K562 (cell line): Measurements from ENCODE around the gene PIWIL1. TPM values are rescaled to one million over a fixed set of nuclear protein-coding genes. Genes with fewer than 3 reads are reported as not detected.

Experiments
- ATAC-seq: fragments of 200-7000 bp; cut with Tn5 transposase; 3 replicates; pipeline ENCODE4 v1.9.1; 2020; ENCODE audit warnings: moderate library complexity
- Bru-seq: library from RNA; stranded (reverse); fragments of 400-500 nt; gene quantifications from one replicate; lab custom pipeline; 2021; lab: Mats Ljungman, UMichigan
- BruChase-seq, 2 experiments: library from RNA; stranded (reverse); fragments of 400-500 nt; gene quantifications; one replicate each; lab custom pipeline; 2021; lab: Mats Ljungman, UMichigan
- BruUV-seq: library from RNA; stranded (reverse); fragments of 400-500 nt; replicated peaks from 2 replicates; lab custom pipeline; 2021; lab: Mats Ljungman, UMichigan
- CTCF ChIA-PET: fragments of 300-600 bp; formaldehyde crosslinking; extraction: SDS; loops from one replicate; lab custom pipeline; 2021; ENCODE audit warnings: low intra/inter-chr PET ratio; lab: Yijun Ruan, JAX
- POLR2A ChIA-PET: fragments of 300-600, 350-650 bp; sonication (Branson Sonifier 250); formaldehyde crosslinking; extraction: SDS; loops from one replicate; lab custom pipeline; 2021; ENCODE audit warnings: antibody characterized with exemption, inconsistent platforms; lab: Yijun Ruan, JAX
- DNase-seq, 4 experiments: peaks; one replicate each; pipeline versions ENCODE4 v3.0.0 to v3.0.0-alpha.2; 2011 to 2018; ENCODE audit warnings: low spot score in 3 of 4, mixed read lengths in 3 of 4; ENCODE audit errors: extremely low read depth in 1 of 4
- FAIRE-seq: peaks from 2 replicates; lab custom pipeline; 2011; peaks lifted over from hg19 to GRCh38; lab: Jason Lieb, UNC
- H2AFZ ChIP-seq: 2 replicates; pipeline ENCODE4 v1.6.0; 2011; ENCODE audit warnings: low read depth, low read length, control low read depth, inconsistent platforms
- H3K27ac ChIP-seq: fragments of 200-600 bp; 3 replicates; pipeline ENCODE4 v1.8.0; 2011; ENCODE audit warnings: low read depth, mild to moderate bottlenecking, control low read depth, inconsistent platforms, low read length, moderate library complexity, mixed read lengths; ENCODE audit errors: extremely low read depth
- H3K27me3 ChIP-seq, 2 experiments: fragments of 300-600 bp in 1 of 2; 2 replicates in 1 of 2; 3 replicates in 1 of 2; pipeline versions ENCODE4 v1.6.0 to v1.8.0; 2011; ENCODE audit warnings: inconsistent platforms in 2 of 2, low read length in 2 of 2, mild to moderate bottlenecking in 1 of 2, mixed read lengths in 1 of 2, moderate library complexity in 1 of 2; ENCODE audit not compliant: control insufficient read depth in 2 of 2, insufficient read depth in 2 of 2
- H3K36me3 ChIP-seq: fragments of 300-600 bp; 3 replicates; pipeline ENCODE4 v1.8.0; 2011; ENCODE audit warnings: mild to moderate bottlenecking, low read length, inconsistent platforms; ENCODE audit not compliant: control insufficient read depth, insufficient read depth
- H3K4me1 ChIP-seq, 2 experiments: fragments of 200-600 bp in 1 of 2; replicated peaks in 1 of 2; 2 replicates in 1 of 2; 3 replicates in 1 of 2; pipeline versions ENCODE4 v1.5.1 to v1.8.0; 2011; ENCODE audit warnings: inconsistent platforms in 2 of 2, low read length in 2 of 2, mild to moderate bottlenecking in 1 of 2, mixed read lengths in 1 of 2, moderate library complexity in 1 of 2; ENCODE audit not compliant: control insufficient read depth in 2 of 2, insufficient read depth in 2 of 2
- H3K4me2 ChIP-seq: 2 replicates; pipeline ENCODE4 v1.6.1; 2011; ENCODE audit warnings: low read length, control low read depth, inconsistent platforms, mixed read lengths; ENCODE audit not compliant: insufficient read depth
- H3K4me3 ChIP-seq: fragments of 200-600 bp; sonication (generic), shearing (Covaris generic); 2 replicates; pipeline ENCODE4 v1.5.1; 2016; ENCODE audit warnings: control low read depth, inconsistent platforms
- H3K79me2 ChIP-seq: fragments of 200-600 bp; 3 replicates; pipeline ENCODE4 v1.8.0; 2011; ENCODE audit warnings: low read length, inconsistent platforms; ENCODE audit not compliant: control insufficient read depth, insufficient read depth
- H3K9ac ChIP-seq, 2 experiments: 2 replicates each; pipeline versions ENCODE4 v1.6.0 to v1.6.1; 2011; ENCODE audit warnings: low read depth in 2 of 2, low read length in 2 of 2, control low read depth in 1 of 2, inconsistent platforms in 1 of 2, mild to moderate bottlenecking in 1 of 2, mixed read lengths in 1 of 2; ENCODE audit not compliant: insufficient read depth in 1 of 2
- H3K9me1 ChIP-seq: one replicate; pipeline ENCODE4 v1.6.0; 2011; ENCODE audit warnings: inconsistent platforms, mild to moderate bottlenecking, low read length, moderate library complexity; ENCODE audit not compliant: control insufficient read depth, insufficient read depth
- H3K9me3 ChIP-seq: replicated peaks from 2 replicates; pipeline ENCODE4 v1.5.1; 2011; ENCODE audit warnings: low read depth, low read length, inconsistent platforms; ENCODE audit not compliant: control insufficient read depth, insufficient read depth
- H4K20me1 ChIP-seq: replicated peaks from 2 replicates; pipeline ENCODE4 v1.6.1; 2011; ENCODE audit warnings: low read length, inconsistent platforms, mixed read lengths; ENCODE audit not compliant: control insufficient read depth, insufficient read depth
- BHLHE40 ChIP-seq: IDR thresholded peaks from 2 replicates; pipeline ENCODE4 v1.6.1; 2011; ENCODE audit warnings: low read length, improper control_type of control experiment
- E4F1 ChIP-seq: fragments of 250-450 bp; sonication (Bioruptor Pico); IDR thresholded peaks from 2 replicates; pipeline ENCODE4 v1.5.0; 2021; ENCODE audit warnings: mild to moderate bottlenecking, borderline replicate concordance
- STAT5B ChIP-seq: fragments of 250-450 bp; sonication (Bioruptor Pico); IDR thresholded peaks from 2 replicates; pipeline ENCODE4 v1.8.0; 2021; ENCODE audit warnings: mild to moderate bottlenecking, inconsistent platforms
- ZC3H8 ChIP-seq: fragments of 450-650 bp; IDR thresholded peaks from 2 replicates; pipeline ENCODE4 v1.6.1; 2017
- ZNF324 ChIP-seq: fragments of 250-450 bp; sonication (Bioruptor Pico); IDR thresholded peaks from 2 replicates; pipeline ENCODE4 v1.4.0; 2020; ENCODE audit warnings: mild to moderate bottlenecking
- WGBS: fragments of 100-300 bp; shearing (Covaris generic); methylation state at CpG from one replicate; pipeline ENCODE4 v1.1.6; 2016; ENCODE audit warnings: low coverage, mixed read lengths; ENCODE audit not compliant: insufficient coverage; ENCODE audit errors: missing lambda C conversion rate; 5-methylcytosine and 5-hydroxymethylcytosine counted together
- in situ Hi-C: fragments of 300-500 bp; cut with MboI; formaldehyde crosslinking; loops from 4 replicates; pipeline ENCODE4 v1.15.0; 2018; ENCODE audit warnings: inconsistent platforms, mixed read lengths
- intact Hi-C: fragments of 100-400 bp; cut with micrococcal nuclease; formaldehyde crosslinking; loops from 2 replicates; pipeline ENCODE4 v1.14.2; 2022
- long read RNA-seq, 3 experiments: library from polyadenylated mRNA in 2 of 3; library from RNA in 1 of 3; unstranded in 2 of 3; stranded (forward) in 1 of 3; transcript quantifications; one replicate each; pipeline ENCODE4 v2.0.0, GENCODE V29; 2019 to 2022
- polyA minus RNA-seq, 3 experiments: library from RNA; depleted of rRNA, polyadenylated mRNA; stranded (reverse); fragments of >200 nt; gene quantifications; 2 replicates each; pipeline ENCODE4 v1.2.3, GENCODE V29; 2011
- polyA plus RNA-seq, 8 experiments: library from polyadenylated mRNA; depleted of rRNA in 4 of 8; stranded (reverse) in 5 of 8; unstranded in 3 of 8; fragments of >200 nt; fragmentation: Nextera tagmentation in 2 of 8; fragmentation: Illumina TruSeq in 1 of 8; extraction: Ambion mirVana in 2 of 8; extraction: Trizol in 1 of 8; gene quantifications; 2 replicates each; pipeline versions ENCODE4 v1.2.1 to v1.2.3, GENCODE V29; 2011 to 2014; ENCODE audit warnings: inconsistent platforms in 1 of 8, missing spikeins in 1 of 8
- total RNA-seq, 7 experiments: library from RNA; depleted of rRNA in 6 of 7; stranded (reverse); fragments of >200 nt in 6 of 7; fragmentation: Illumina TruSeq in 2 of 7; extraction: Trizol in 2 of 7; gene quantifications; 2 replicates each; pipeline versions ENCODE4 v1.2.1 to v1.2.3, GENCODE V29; 2011 to 2021; ENCODE audit warnings: low replicate concordance in 1 of 7
- TF ChIP-seq, protein P1 (sequence below): fragments of 450-650 bp; formaldehyde crosslinking; IDR thresholded peaks from 2 replicates; pipeline ENCODE4 v1.4.0; 2022; ENCODE audit warnings: mild to moderate bottlenecking, moderate library complexity
- TF ChIP-seq, protein P2 (sequence below): sonication (generic); formaldehyde crosslinking; IDR thresholded peaks from 2 replicates; pipeline ENCODE4 v1.8.0; 2023; ENCODE audit warnings: mild to moderate bottlenecking, missing genetic modification reagents
- TF ChIP-seq, protein P3 (sequence below), 2 experiments: fragments of 450-650 bp; IDR thresholded peaks; 2 replicates each; pipeline ENCODE4 v1.6.1; 2016

PIWIL1 gene
- not detected in 2 replicates for total RNA-seq (2011; cell fraction: chromatin; rRNA removed; ENCODE audit: low replicate concordance)
- total RNA-seq (2011; cell fraction: nucleolus; rRNA removed): not detected in 2 replicates
- total RNA-seq (2011; cell fraction: nucleoplasm; rRNA removed): not detected in 2 replicates
- total RNA-seq (2014; rRNA removed) (not detected in 2 replicates), total RNA-seq (2014; rRNA removed; fragmentation: Illumina TruSeq; extraction: Trizol) (not detected in 2 replicates), total RNA-seq (2015; rRNA removed; fragmentation: Illumina TruSeq; extraction: Trizol) (not detected in 2 replicates), total RNA-seq (2021) (not detected in 2 replicates), polyA plus RNA-seq (2011; rRNA removed) (not detected in 2 replicates), polyA plus RNA-seq (2014; fragmentation: Illumina TruSeq; extraction: Trizol) (not detected in 2 replicates), polyA plus RNA-seq (2014; fragmentation: Nextera tagmentation; extraction: Ambion mirVana) (not detected), polyA plus RNA-seq (2014; rRNA removed) (not detected in 2 replicates), polyA minus RNA-seq (2011; rRNA and poly(A)+ RNA removed) (not detected in 2 replicates), Bru-seq, nascent RNA (not detected), BruChase-seq, experiment 1, labeled RNA remaining after a 2-hour chase (not detected), BruChase-seq, experiment 2, labeled RNA remaining after a 6-hour chase (not detected)
- polyA plus RNA-seq (2011; cell fraction: cytosol; rRNA removed): not detected in 2 replicates
- not detected in 2 replicates for polyA plus RNA-seq (2011; cell fraction: nucleus; rRNA removed)
- polyA plus RNA-seq (2012): not detected in 2 replicates
- not detected in 2 replicates for polyA minus RNA-seq (2011; cell fraction: cytosol; rRNA and poly(A)+ RNA removed)
- not detected in 2 replicates for polyA minus RNA-seq (2011; cell fraction: nucleus; rRNA and poly(A)+ RNA removed)
- long read RNA-seq, experiment 1: 0 reads
- long read RNA-seq, experiment 2: 0 reads
- long read RNA-seq, experiment 3: 0 reads

DNA sequence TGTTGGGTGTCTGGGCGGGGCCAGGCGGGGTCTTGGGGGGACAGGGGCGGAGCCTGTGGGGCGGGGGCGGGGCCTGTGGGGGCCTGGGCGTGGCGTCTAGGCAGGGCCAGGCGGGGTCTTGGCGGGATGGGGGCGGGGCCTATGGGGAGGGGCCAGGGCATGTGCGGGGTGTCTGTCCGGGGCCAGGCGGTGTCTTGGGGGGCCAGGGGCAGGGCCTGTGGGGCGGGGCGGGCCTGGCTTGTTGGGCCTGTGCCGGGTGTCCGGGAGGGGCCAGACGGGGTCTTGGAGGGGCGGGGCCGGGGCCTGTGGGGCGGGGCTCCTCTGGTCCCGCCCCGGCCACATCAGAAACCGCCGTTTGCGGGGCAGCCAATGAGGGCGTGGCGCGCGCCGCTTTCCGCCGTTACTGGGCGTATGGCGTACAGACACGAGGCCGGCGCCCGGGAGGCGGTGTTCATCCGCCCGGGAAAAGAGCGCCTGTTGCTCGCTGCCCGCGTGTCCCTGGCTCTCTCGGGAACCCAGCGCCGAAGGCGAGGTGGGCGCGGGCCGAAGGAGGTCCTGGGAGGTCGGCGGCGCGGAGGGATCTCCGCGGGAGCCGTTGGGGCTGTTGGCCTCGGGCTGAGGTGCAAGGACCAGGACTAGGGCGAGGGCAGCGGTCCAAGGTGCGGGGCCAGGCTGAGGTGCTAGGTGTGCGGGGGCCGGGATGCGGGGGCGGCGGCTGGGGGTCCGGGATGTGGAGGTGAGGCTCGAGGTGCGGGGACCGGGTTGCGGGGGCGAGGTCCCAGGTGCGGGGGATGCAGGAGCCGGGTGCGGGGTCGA lies at the start of gene PIWIL1:
Gene PIWIL1 (plus strand): TSS at position 400 of the 816 bp plus-strand sequence. CDS start 4,705 bp downstream, outside the sequence.
- Histone ChIP-seq H2AFZ (no peak within 1 kb of the TSS), H4K20me1 (no peaks in the 10 kb centered on the region), H3K36me3 (no peaks in the 10 kb centered on the region), H3K27ac (no peak within 1 kb of the TSS), H3K9ac (no peak within 1 kb of the TSS), H3K9me3 (no peaks in the 10 kb centered on the region), H3K27me3 (peaks cover 0 to 15% of the 10 kb centered on the region in 2 experiments; a peak in 1 of 5 replicates), H3K9me1 (no peaks in the 10 kb centered on the region), H3K79me2 (no peaks in the 10 kb centered on the region), H3K4me3 (no peak within 1 kb of the TSS), H3K4me1 (peaks cover 0 to 3% of the 10 kb centered on the region in 2 experiments; a peak in 2 of 5 replicates), H3K4me2 (no peak within 1 kb of the TSS)
- ATAC-seq: peak; percentile 53; the same call in 2 of the 3 replicates
- CTCF ChIA-PET: no interaction called here
- POLR2A ChIA-PET: no interaction called here
- in situ Hi-C loops (no loop called here), intact Hi-C loops (loop anchor here (5.0 kb wide), 1 partner anchor 290 kb away; no protein-coding TSS in a partner anchor)
- no TSS peak for BruUV-seq
- 67% methylated on average over 15 of the region's 79 CpGs for WGBS
- TF ChIP-seq, protein P1, sequence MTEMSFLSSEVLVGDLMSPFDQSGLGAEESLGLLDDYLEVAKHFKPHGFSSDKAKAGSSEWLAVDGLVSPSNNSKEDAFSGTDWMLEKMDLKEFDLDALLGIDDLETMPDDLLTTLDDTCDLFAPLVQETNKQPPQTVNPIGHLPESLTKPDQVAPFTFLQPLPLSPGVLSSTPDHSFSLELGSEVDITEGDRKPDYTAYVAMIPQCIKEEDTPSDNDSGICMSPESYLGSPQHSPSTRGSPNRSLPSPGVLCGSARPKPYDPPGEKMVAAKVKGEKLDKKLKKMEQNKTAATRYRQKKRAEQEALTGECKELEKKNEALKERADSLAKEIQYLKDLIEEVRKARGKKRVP (CRISPR knock-in tag): no peak
- TF ChIP-seq STAT5B (CRISPR knock-in tag): no peak
- no peak for TF ChIP-seq E4F1
- TF ChIP-seq, protein P2, sequence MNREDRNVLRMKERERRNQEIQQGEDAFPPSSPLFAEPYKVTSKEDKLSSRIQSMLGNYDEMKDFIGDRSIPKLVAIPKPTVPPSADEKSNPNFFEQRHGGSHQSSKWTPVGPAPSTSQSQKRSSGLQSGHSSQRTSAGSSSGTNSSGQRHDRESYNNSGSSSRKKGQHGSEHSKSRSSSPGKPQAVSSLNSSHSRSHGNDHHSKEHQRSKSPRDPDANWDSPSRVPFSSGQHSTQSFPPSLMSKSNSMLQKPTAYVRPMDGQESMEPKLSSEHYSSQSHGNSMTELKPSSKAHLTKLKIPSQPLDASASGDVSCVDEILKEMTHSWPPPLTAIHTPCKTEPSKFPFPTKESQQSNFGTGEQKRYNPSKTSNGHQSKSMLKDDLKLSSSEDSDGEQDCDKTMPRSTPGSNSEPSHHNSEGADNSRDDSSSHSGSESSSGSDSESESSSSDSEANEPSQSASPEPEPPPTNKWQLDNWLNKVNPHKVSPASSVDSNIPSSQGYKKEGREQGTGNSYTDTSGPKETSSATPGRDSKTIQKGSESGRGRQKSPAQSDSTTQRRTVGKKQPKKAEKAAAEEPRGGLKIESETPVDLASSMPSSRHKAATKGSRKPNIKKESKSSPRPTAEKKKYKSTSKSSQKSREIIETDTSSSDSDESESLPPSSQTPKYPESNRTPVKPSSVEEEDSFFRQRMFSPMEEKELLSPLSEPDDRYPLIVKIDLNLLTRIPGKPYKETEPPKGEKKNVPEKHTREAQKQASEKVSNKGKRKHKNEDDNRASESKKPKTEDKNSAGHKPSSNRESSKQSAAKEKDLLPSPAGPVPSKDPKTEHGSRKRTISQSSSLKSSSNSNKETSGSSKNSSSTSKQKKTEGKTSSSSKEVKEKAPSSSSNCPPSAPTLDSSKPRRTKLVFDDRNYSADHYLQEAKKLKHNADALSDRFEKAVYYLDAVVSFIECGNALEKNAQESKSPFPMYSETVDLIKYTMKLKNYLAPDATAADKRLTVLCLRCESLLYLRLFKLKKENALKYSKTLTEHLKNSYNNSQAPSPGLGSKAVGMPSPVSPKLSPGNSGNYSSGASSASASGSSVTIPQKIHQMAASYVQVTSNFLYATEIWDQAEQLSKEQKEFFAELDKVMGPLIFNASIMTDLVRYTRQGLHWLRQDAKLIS (CRISPR knock-in tag): no peak
- no peak for TF ChIP-seq ZC3H8
- no peak for TF ChIP-seq ZNF324 (CRISPR knock-in tag)
- TF ChIP-seq, protein P3, sequence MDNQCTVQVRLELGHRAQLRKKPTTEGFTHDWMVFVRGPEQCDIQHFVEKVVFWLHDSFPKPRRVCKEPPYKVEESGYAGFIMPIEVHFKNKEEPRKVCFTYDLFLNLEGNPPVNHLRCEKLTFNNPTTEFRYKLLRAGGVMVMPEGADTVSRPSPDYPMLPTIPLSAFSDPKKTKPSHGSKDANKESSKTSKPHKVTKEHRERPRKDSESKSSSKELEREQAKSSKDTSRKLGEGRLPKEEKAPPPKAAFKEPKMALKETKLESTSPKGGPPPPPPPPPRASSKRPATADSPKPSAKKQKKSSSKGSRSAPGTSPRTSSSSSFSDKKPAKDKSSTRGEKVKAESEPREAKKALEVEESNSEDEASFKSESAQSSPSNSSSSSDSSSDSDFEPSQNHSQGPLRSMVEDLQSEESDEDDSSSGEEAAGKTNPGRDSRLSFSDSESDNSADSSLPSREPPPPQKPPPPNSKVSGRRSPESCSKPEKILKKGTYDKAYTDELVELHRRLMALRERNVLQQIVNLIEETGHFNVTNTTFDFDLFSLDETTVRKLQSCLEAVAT (IDR thresholded peaks at IDR 0.05): no peak
- TF ChIP-seq BHLHE40: no peak
- DNase-seq: peak in 3 of 4 experiments; percentile 28 to 47 (median 47)
- no peak for FAIRE-seq
